Cortex of kidney (tissue), 1 donor: Measurements from ENCODE around the gene NPPB.

ENCODE experiments used
- DNase-seq: peaks from one replicate; lab custom pipeline; 2025; lab: John Stamatoyannopoulos, UW

The NPPB gene

DNA sequence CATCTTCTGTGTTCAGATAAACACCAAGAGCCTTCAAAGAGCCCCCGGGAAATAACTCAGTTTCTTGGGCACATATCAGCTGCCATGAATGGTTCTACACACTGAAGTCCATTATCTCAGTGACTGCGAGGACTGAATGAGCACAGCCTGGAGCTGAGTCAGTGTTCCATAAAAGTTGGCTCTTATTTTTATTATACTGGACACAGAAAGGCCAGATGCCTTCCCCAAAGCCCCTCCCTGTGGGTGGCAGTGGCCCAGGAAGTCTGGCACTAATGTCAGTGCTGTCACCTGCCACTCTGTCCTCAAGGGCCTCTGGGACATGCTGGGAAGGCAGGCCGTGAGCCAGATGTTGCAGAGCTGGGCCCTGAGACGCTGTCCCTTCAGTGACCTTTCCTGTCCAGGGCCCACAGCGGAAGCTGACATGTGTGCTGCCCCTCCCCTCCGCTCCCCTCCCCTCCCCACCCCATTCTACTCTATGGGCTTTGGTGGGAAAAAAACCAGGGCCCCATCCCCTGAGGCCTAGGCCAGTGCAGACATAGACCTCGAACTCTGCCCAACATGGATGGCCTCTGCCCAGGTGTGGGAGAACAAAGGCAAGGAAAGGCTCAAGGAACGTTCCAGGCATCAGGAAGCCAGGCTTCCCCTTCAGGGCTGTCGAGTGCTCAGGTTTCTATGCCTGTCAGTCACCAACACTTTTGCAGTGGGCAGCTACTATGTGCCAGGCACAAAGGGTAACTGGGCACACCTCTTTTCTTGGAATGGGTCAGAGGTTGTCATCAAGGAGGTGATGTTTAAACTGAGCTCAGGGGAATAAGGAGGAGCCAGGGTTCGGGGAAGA is 22.4 kb upstream of the NPPB start:
- DNase-seq = no peak

GRCh38 chr1:11880181-11880575 is 21.4 kb upstream of the NPPB start:
- no peak for DNase-seq

DNA sequence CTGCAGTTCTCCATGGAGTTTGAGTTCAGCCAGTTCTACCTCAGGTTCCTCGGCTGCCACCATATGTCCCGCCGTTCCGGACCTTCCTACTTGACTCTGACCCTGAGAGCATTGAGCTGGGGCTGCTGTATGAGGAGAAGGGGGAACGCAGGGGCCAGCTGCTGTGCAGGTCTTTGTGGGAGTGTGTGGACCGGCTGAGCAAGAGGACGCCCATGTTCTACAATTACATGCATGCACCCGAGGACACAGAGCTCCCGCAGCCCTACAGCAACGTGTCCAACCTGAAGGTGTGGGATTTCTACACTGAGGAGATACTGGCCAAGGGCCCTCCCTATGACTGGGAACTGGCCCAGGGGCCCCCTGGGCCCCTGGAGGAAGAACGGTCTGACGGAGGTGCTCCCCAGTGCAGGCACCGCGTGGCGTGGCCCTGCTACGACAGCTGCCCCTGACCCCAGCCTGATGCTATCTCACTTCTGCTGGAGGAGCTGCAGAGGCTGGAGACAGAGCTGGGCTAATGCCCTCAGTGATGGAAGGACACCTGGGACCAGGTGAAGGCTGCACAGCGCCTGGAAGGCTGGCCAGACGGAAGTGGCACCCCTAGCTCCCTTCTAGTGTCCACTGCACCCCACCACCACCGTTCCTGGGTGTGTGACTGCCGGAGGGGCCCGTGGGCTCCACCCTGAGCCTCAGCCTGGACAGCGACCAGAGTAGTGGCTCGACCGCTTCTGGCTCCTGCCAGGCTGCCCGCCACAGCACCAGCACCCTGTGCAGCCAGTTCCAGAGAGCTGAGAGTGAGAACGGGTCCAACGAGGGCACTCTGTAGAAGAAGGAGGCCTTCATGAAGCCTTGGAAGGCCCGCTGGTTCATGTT is 20.8 kb upstream of the NPPB start:
- DNase-seq = no peak

DNA sequence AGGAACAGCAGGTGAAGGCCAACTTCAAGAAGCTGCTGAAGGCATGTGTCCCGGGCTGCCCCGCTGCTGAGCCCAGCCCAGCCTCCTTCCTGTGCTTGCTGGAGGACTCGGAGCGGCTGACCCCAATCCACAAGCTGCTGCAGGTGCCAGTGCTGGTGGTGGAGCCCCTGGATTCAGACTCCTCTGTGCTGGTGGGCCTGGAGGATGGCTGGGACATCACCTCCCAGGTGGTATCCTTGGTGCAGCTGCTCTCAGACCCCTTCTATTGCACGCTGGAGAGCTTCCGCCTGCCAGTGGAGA is 20.1 kb upstream of the NPPB start:
- DNase-seq = no peak

DNA sequence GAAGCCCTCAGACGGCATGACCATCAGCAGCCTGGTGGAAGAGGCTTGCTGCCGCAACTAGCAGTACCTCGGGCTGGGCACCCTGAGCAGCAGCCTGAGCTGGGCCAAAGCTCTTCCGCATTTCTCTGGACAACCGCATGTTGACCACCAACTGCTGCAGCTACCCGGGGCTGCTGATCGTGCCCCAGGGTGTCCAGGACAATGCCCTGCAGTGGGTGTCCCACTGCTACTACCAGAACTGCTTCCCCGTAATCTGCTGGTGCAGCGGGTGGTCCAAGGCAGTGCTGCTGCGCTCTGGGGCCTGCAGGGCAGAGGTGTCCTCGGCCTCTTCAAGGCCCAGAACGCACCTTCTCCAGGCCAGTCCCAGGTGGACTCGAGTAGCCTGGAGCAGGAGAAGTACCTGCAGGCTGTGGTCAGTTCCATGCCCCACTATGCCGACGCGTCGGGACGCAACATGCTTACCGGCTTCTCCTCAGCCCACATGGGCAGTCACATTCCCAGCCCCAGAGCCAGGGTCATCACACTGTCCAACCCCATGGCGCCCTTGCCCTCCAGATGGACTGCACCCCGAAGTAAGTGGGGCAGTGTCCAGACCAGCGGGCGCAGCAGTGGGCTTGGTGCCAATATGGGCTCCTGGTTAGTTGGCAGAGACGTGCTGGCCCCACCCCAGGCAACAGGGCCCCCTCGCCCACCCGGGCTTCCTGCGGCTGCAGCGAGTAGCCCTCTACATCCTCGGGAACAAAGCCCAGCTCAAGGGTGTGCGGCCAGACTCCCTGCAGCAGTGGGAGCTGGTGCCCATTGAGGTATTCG is 19.5 kb upstream of the NPPB start:
- DNase-seq = no peak

GRCh38 chr1:11877074-11877473 is 18.3 kb upstream of the NPPB start:
- no peak for DNase-seq

GRCh38 chr1:11875094-11875493 is 16.3 kb upstream of the NPPB start:
- no peak for DNase-seq

DNA sequence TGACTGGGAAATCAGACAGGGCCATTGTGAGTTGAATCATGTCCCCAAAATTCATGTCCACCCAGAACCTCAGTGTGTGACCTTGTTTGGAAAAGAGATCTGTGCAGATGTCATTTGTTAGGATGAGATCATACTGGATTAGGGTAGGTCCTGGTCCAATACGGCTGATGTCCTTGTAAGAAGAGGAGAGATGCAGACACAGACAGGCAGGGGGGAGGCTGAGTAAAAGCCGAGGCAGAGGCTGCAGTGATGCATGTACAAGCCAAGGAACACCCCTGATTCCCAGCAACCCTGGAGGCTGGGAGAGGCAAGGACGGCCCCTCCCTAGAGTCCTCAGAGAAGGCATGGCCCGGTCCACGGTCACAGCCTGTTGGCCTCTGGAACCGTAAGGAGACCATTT is 15.9 kb upstream of the NPPB start:
- no peak for DNase-seq

DNA sequence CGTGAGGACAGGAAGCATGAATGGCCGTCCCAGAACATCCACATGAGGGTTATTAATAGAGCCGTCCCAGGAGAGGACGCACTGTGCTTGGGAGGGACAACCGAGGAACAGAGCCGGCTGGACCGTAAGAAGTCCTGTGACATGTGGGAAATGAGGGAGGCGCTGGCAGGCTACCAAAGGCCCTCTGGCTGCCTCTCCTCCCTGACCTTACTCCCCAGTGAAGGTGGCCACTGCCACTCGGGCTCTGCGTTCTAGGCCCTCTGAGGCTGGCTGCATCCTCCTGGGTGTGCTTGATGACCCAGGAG is 15.5 kb upstream of the NPPB start:
- DNase-seq = no peak

GRCh38 chr1:11873395-11874257 is 14.9 kb upstream of the NPPB start:
- DNase-seq = no peak

DNA sequence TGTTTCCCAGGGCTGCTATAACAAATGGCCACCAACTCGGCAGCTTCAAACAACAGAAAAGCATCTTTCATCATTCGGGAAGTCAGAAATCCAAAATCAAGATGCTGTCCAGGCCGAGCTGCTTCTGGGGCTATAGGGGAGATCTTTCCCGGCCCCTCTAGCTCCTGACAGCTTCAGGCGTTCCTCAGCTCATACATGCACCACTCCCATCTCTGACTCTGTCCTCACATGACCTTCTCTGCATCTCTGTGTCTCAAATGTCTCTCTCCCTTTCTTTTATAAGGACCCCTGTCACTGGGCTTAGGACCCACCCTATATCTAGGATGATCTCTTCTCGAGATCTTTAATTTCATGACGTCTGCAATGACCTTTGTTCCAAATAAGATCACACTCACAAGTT is 13.8 kb upstream of the NPPB start:
- DNase-seq = no peak

DNA sequence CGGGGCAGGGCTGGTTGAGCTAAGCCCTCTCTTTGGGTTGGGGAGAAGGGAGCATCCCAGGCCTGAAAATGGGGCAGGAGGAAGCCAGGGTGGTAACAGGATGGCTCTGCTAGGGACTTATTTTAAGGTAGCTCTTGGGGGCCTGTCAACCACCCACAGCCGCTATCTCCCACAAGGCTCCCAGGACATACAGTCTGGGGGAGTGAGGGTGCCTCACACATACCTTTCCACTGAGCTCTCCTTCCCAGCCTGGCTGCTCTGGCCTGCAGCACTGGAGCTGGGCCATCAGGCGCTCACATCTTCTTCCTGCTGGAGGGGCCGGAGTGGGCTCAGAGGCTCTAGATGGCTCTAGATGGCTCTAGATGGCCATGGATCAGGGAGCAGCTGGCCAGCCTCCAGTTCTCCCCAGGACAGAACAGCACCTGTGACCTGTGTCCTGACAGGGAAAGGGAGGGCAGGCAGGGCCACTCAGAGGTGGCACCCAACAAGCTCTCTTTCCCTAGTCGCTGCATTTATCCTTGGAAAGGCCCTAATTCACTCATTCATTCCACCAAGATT is 11.0 kb upstream of the NPPB start:
- no peak for DNase-seq

DNA sequence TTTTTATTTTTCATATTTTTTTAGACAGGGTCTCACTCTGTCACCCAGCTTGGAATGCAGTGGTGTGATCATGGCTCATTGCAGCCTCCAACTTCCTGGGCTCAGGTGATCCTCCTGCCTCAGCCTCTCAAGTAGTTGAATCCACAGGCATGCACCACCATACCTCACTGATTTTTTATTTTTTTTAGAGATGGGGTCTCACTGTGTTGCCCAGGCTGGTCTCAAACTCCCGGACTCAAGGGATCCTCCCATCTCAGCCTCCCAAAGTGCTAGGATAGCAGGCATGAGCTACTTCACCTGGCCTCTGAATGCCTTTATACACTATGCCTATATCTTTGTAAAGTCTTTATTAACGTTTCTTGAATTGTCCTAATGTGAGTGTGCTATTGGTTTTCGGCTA is 10.4 kb upstream of the NPPB start:
- DNase-seq = no peak

GRCh38 chr1:11868331-11868980 is 9.7 kb upstream of the NPPB start:
- DNase-seq = no peak

- DNase-seq = no peak
Measured at GRCh38 chr1:11862890-11863289, 4.1 kb upstream of the NPPB start.

GRCh38 chr1:11860587-11860986 is 1.8 kb upstream of the NPPB start:
- no peak for DNase-seq

- DNase-seq = no peak
Measured at GRCh38 chr1:11860083-11860482, 1.3 kb upstream of the NPPB start.

DNA sequence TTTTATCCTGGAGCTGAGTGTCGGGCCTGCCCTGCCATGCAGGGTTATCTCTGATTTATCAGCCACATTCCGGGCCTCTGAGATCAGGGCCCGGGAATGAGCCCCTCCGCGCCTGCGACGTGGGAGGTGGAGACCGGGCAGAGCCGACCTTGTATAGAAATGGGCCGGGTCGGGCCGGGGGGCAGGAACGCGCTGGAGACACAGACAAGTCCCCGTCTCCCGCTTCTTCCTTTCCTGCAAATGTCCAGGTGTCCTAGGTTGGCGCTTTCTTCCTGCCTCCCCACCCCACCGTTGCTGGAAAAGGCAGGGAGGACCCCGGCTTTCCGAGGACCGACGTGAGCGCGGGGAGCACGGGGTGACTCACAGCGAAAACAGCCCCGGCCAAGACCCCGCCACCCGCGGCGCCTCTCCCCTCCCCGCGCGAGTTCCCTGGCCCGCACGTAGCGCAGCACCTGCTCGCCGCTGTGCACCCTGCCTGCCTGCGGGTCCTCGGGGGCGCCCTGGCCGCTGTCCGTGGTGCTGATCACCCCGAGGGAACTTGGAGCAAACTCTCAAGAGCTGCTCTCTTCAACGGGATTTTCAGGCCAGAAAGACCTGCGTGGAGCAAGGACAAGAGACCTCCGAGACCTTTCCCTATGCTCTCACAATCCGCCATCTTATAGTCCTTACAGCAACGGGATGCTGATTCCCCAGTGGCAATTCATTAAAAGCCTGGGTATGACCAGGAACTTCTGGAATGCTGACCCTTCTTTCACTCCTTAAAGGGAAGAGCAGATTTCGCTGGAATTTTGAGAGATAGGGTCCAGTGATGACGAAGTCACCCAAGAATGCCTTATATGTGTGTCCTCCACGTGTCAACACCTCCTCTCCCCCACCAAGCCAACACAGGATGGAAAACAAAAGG is 475 bp upstream of the NPPB start:
- no peak for DNase-seq

GRCh38 chr1:11858158-11858557 is 587 bp downstream of the NPPB start:
- no peak for DNase-seq
